HG02938 (cell line): ENCODE measurements around the gene FGF14.

Experiments
- ATAC-seq: cut with Tn5 transposase; IDR thresholded peaks from one replicate; pipeline ENCODE4 v1.9.1; 2021; ENCODE audit warnings: mild to moderate bottlenecking, moderate library complexity; ENCODE audit not compliant: unreplicated experiment

Gene FGF14

GRCh38 chr13:102260256-102260655 is 141.6 kb downstream of the FGF14 start:
- ATAC-seq: no peak

- no peak for ATAC-seq
Observed at GRCh38 chr13:102255409-102255808, 146.4 kb downstream of the FGF14 start.

GRCh38 chr13:102251817-102252216 is 150.0 kb downstream of the FGF14 start:
- ATAC-seq: no peak

GRCh38 chr13:102250448-102250847 is 151.4 kb downstream of the FGF14 start:
- ATAC-seq: no peak

- ATAC-seq: no peak
Observed at GRCh38 chr13:102244607-102245227, 157.1 kb downstream of the FGF14 start.

GRCh38 chr13:102240110-102240509 is 161.7 kb downstream of the FGF14 start:
- no peak for ATAC-seq

GRCh38 chr13:102237230-102237629 is 164.6 kb downstream of the FGF14 start:
- ATAC-seq: no peak

GRCh38 chr13:102236830-102237229 is 165.0 kb downstream of the FGF14 start:
- ATAC-seq: no peak

GRCh38 chr13:102236341-102236740 is 165.5 kb downstream of the FGF14 start:
- no peak for ATAC-seq

GRCh38 chr13:102235689-102236088 is 166.2 kb downstream of the FGF14 start:
- no peak for ATAC-seq

GRCh38 chr13:102234618-102235017 is 167.2 kb downstream of the FGF14 start:
- no peak for ATAC-seq

- no peak for ATAC-seq
Observed at GRCh38 chr13:102233566-102234208, 168.2 kb downstream of the FGF14 start.

GRCh38 chr13:102231479-102231878 is 170.4 kb downstream of the FGF14 start:
- no peak for ATAC-seq

- no peak for ATAC-seq
Observed at GRCh38 chr13:102227741-102228140, 174.1 kb downstream of the FGF14 start.

- no peak for ATAC-seq
Observed at GRCh38 chr13:102226591-102226990, 175.3 kb downstream of the FGF14 start.

- no peak for ATAC-seq
Observed at GRCh38 chr13:102225892-102226291, 176.0 kb downstream of the FGF14 start.

- ATAC-seq: no peak
Observed at GRCh38 chr13:102220681-102221228, 181.1 kb downstream of the FGF14 start.

- no peak for ATAC-seq
Observed at GRCh38 chr13:102214956-102215355, 186.9 kb downstream of the FGF14 start.

GRCh38 chr13:102212729-102213128 is 189.1 kb downstream of the FGF14 start:
- ATAC-seq: no peak

GRCh38 chr13:102208347-102208746 is 193.5 kb downstream of the FGF14 start:
- ATAC-seq: no peak

GRCh38 chr13:102207680-102208342 is 194.0 kb downstream of the FGF14 start:
- no peak for ATAC-seq

- no peak for ATAC-seq
Observed at GRCh38 chr13:102203718-102204117, 198.1 kb downstream of the FGF14 start.
